Brain microvascular endothelial cell (primary cell): Measurements from ENCODE around the gene AUTS2.

Source experiments
- DNase-seq: peaks from one replicate; pipeline ENCODE4 v3.0.0-alpha.2; 2020
- H3K27ac ChIP-seq: fragments of 250-450 bp; sonication (Bioruptor Pico); 2 replicates; pipeline ENCODE4 v1.5.1; 2020; ENCODE audit warnings: mild to moderate bottlenecking, moderate library complexity
- H3K27me3 ChIP-seq: fragments of 250-450 bp; sonication (Bioruptor Pico); replicated peaks from 2 replicates; pipeline ENCODE4 v1.5.1; 2020; ENCODE audit warnings: mild to moderate bottlenecking
- H3K36me3 ChIP-seq: fragments of 250-450 bp; sonication (Bioruptor Pico); replicated peaks from 2 replicates; pipeline ENCODE4 v1.5.1; 2020; ENCODE audit warnings: mild to moderate bottlenecking
- H3K4me3 ChIP-seq: 2 replicates; pipeline ENCODE4 v1.5.1; 2011; ENCODE audit warnings: low read depth, mild to moderate bottlenecking, control low read depth, low read length, moderate library complexity
- in situ Hi-C: cut with HindIII; loops from 2 replicates; pipeline ENCODE4 v1.10.0; 2017; ENCODE audit warnings: low sequenced_read_pairs, low pct_ligation_motif_present
- TF ChIP-seq, protein P1 (sequence below): IDR thresholded peaks from 2 replicates; pipeline ENCODE4 v1.5.1; 2011; ENCODE audit warnings: low read depth, mild to moderate bottlenecking, moderate library complexity, low read length, control low read depth, inconsistent platforms; ENCODE audit errors: missing control alignments

AUTS2 gene

GRCh38 chr7:69786730-69787395 lies 188.6 kb downstream of the AUTS2 start:
- Histone ChIP-seq H3K4me3 (no peak overlapping the region), H3K27me3 (no peaks in the 10 kb centered on the region), H3K27ac (no peak overlapping the region), H3K36me3 (no peaks in the 10 kb centered on the region)
- TF ChIP-seq, protein P1, sequence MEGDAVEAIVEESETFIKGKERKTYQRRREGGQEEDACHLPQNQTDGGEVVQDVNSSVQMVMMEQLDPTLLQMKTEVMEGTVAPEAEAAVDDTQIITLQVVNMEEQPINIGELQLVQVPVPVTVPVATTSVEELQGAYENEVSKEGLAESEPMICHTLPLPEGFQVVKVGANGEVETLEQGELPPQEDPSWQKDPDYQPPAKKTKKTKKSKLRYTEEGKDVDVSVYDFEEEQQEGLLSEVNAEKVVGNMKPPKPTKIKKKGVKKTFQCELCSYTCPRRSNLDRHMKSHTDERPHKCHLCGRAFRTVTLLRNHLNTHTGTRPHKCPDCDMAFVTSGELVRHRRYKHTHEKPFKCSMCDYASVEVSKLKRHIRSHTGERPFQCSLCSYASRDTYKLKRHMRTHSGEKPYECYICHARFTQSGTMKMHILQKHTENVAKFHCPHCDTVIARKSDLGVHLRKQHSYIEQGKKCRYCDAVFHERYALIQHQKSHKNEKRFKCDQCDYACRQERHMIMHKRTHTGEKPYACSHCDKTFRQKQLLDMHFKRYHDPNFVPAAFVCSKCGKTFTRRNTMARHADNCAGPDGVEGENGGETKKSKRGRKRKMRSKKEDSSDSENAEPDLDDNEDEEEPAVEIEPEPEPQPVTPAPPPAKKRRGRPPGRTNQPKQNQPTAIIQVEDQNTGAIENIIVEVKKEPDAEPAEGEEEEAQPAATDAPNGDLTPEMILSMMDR, result no peak
- in situ Hi-C loops, result no loop called here
- DNase-seq, result no peak

- TF ChIP-seq, protein P1, result no peak
Measured at GRCh38 chr7:69787736-69788431, 189.6 kb downstream of the AUTS2 start.

GRCh38 chr7:69789563-69789962 lies 191.3 kb downstream of the AUTS2 start:
- no peaks in the 10 kb centered on the region for H3K27me3 ChIP-seq
- in situ Hi-C loops, result no loop called here
- TF ChIP-seq, protein P1, result no peak
- DNase-seq, result no peak
- no peak overlapping the region for H3K27ac ChIP-seq
- no peak overlapping the region for H3K4me3 ChIP-seq
- no peaks in the 10 kb centered on the region for H3K36me3 ChIP-seq

More at GRCh38 chr7:69787736-69788431, 189.6 kb downstream of the AUTS2 start:
- Histone ChIP-seq H3K27ac (no peak overlapping the region), H3K4me3 (no peak overlapping the region), H3K36me3 (no peaks in the 10 kb centered on the region), H3K27me3 (no peaks in the 10 kb centered on the region)
- in situ Hi-C loops, result no loop called here
- DNase-seq, result no peak

- in situ Hi-C loops, result no loop called here
- TF ChIP-seq, protein P1, result no peak
- no peak for DNase-seq
- Histone ChIP-seq H3K27ac (no peak overlapping the region), H3K36me3 (no peaks in the 10 kb centered on the region), H3K27me3 (no peaks in the 10 kb centered on the region), H3K4me3 (no peak overlapping the region)
Measured at GRCh38 chr7:69790977-69791724, 192.9 kb downstream of the AUTS2 start.

- H3K27ac ChIP-seq, result no peak overlapping the region
- in situ Hi-C loops, result no loop called here
- no peak overlapping the region for H3K4me3 ChIP-seq
- H3K27me3 ChIP-seq, result no peaks in the 10 kb centered on the region
- TF ChIP-seq, protein P1, result no peak
- no peaks in the 10 kb centered on the region for H3K36me3 ChIP-seq
- no peak for DNase-seq
Measured at GRCh38 chr7:69791739-69792138, 193.5 kb downstream of the AUTS2 start.
